Mesenchymal stem cell (in vitro differentiated cells and primary cell): Measurements from ENCODE around the gene SFPQ.

Source experiments
- DNase-seq: peaks from one replicate; pipeline ENCODE4 v3.0.0-alpha.2; 2013
- H2AFZ ChIP-seq: one replicate; pipeline ENCODE4 v1.6.1; 2013; ENCODE audit warnings: low read depth, mild to moderate bottlenecking, control low read depth, inconsistent platforms, low read length, moderate library complexity
- H2AK5ac ChIP-seq: 2 replicates; pipeline ENCODE4 v1.6.1; 2013; ENCODE audit warnings: low read length, moderate library complexity, mild to moderate bottlenecking, inconsistent platforms; ENCODE audit not compliant: severe bottlenecking
- H2BK120ac ChIP-seq: one replicate; pipeline ENCODE4 v1.6.1; 2013; ENCODE audit warnings: low read depth, mild to moderate bottlenecking, inconsistent platforms, low read length, moderate library complexity
- H2BK12ac ChIP-seq, 2 experiments: one replicate each; pipeline ENCODE4 v1.6.1; 2013; ENCODE audit warnings: inconsistent platforms in 2 of 2, low read length in 2 of 2, mild to moderate bottlenecking in 2 of 2, moderate library complexity in 2 of 2, control low read depth in 1 of 2
- H2BK15ac ChIP-seq: one replicate; pipeline ENCODE4 v1.6.1; 2013; ENCODE audit warnings: mild to moderate bottlenecking, low read depth, inconsistent platforms; ENCODE audit not compliant: poor library complexity, severe bottlenecking
- H2BK5ac ChIP-seq: 2 replicates; pipeline ENCODE4 v1.6.1; 2013; ENCODE audit warnings: low read depth, mild to moderate bottlenecking, low read length, control low read depth, inconsistent platforms; ENCODE audit not compliant: poor library complexity, severe bottlenecking
- H3K14ac ChIP-seq, 2 experiments: one replicate each; pipeline ENCODE4 v1.6.1; 2013; ENCODE audit warnings: inconsistent platforms in 2 of 2, low read length in 2 of 2, control low read depth in 1 of 2, mild to moderate bottlenecking in 1 of 2, moderate library complexity in 1 of 2
- H3K18ac ChIP-seq, 2 experiments: one replicate each; pipeline ENCODE4 v1.6.1; 2013; ENCODE audit warnings: inconsistent platforms in 2 of 2, low read length in 2 of 2, control low read depth in 1 of 2, low read depth in 1 of 2, mild to moderate bottlenecking in 1 of 2
- H3K23ac ChIP-seq, 2 experiments: one replicate each; pipeline ENCODE4 v1.6.1; 2013; ENCODE audit warnings: inconsistent platforms in 2 of 2, low read length in 2 of 2, mild to moderate bottlenecking in 2 of 2, moderate library complexity in 2 of 2, control low read depth in 1 of 2
- H3K27ac ChIP-seq: 2 replicates; pipeline ENCODE4 v1.5.1; 2013; ENCODE audit warnings: mild to moderate bottlenecking, moderate library complexity, low read length, control low read depth, inconsistent platforms; ENCODE audit not compliant: poor library complexity, severe bottlenecking
- H3K27me3 ChIP-seq, 2 experiments: 2 replicates each; pipeline versions ENCODE4 v1.6.1 to v1.7.0; 2013; ENCODE audit warnings: low read length in 2 of 2, mild to moderate bottlenecking in 2 of 2, moderate library complexity in 2 of 2, control low read depth in 1 of 2, inconsistent platforms in 1 of 2; ENCODE audit not compliant: control insufficient read depth in 1 of 2, insufficient read depth in 1 of 2
- H3K36me3 ChIP-seq, 2 experiments: 2 replicates each; pipeline versions ENCODE4 v1.6.1 to v1.7.0; 2013; ENCODE audit warnings: low read length in 2 of 2, control low read depth in 1 of 2, inconsistent platforms in 1 of 2, low read depth in 1 of 2, mild to moderate bottlenecking in 1 of 2; ENCODE audit not compliant: insufficient read depth in 2 of 2, control insufficient read depth in 1 of 2
- H3K4ac ChIP-seq, 2 experiments: one replicate each; pipeline ENCODE4 v1.6.1; 2013; ENCODE audit warnings: inconsistent platforms in 2 of 2, low read length in 2 of 2, mild to moderate bottlenecking in 2 of 2, moderate library complexity in 2 of 2, control low read depth in 1 of 2, low read depth in 1 of 2
- H3K4me1 ChIP-seq: 2 replicates; pipeline ENCODE4 v1.6.1; 2013; ENCODE audit warnings: low read depth, low read length, control low read depth; ENCODE audit not compliant: control insufficient read depth, insufficient read depth
- H3K4me2 ChIP-seq: 2 replicates; pipeline ENCODE4 v1.6.1; 2013; ENCODE audit warnings: low read length, mild to moderate bottlenecking, inconsistent platforms; ENCODE audit not compliant: poor library complexity, severe bottlenecking
- H3K4me3 ChIP-seq, 2 experiments: 2 replicates each; pipeline versions ENCODE4 v1.5.1 to v1.7.0; 2013; ENCODE audit warnings: low read length in 2 of 2, mild to moderate bottlenecking in 2 of 2, control low read depth in 1 of 2, low read depth in 1 of 2; ENCODE audit not compliant: insufficient read depth in 1 of 2
- H3K79me1 ChIP-seq: replicated peaks from 2 replicates; pipeline ENCODE4 v1.6.1; 2013; ENCODE audit warnings: mild to moderate bottlenecking, control low read depth, low read length, inconsistent platforms; ENCODE audit not compliant: poor library complexity, severe bottlenecking
- H3K9ac ChIP-seq: 2 replicates; pipeline ENCODE4 v1.7.0; 2013; ENCODE audit warnings: mild to moderate bottlenecking, low read length, moderate library complexity
- H3K9me3 ChIP-seq: 2 replicates; pipeline ENCODE4 v1.7.0; 2013; ENCODE audit warnings: mild to moderate bottlenecking, low read length; ENCODE audit not compliant: control insufficient read depth
- H4K8ac ChIP-seq: one replicate; pipeline ENCODE4 v1.6.1; 2013; ENCODE audit warnings: inconsistent platforms, mild to moderate bottlenecking, low read length, moderate library complexity
- H4K91ac ChIP-seq: one replicate; pipeline ENCODE4 v1.6.1; 2013; ENCODE audit warnings: mild to moderate bottlenecking, low read length, inconsistent platforms
- WGBS: methylation state at CpG from one replicate; pipeline ENCODE4 v1.1.7; 2013; ENCODE audit warnings: mixed read lengths; 5-methylcytosine and 5-hydroxymethylcytosine counted together

SFPQ gene

DNA sequence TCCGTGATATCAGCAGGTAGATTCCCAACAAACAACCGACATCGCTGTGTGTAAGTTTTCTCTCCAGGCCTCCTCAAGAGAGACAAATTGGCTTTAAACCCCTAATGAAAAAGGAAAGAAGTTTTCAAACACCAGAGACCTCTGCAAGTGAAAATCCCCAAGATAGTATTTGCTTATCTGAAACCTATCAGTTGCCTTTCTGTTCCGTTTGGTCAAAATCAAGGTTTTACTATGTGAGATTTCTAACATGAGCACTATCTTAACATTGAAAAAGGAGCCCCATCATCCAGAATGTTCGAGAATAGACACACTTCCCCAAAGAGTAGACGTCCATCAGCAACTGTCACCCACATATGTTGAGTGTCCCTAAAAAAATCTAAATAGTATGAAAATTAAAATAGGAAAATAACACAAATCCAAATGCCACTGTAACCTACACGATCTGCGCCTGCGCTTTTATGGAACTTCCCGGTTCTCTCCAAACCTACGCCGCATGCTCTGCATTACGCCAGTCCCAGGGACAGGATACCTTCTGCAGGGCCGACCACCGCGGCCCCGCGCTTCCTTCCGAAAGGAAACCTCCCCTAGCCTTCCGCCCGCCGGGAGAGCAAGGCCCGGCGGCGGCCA is 1.4 kb downstream of the SFPQ start:
- Histone ChIP-seq H2AFZ (no peak overlapping the region), H3K4ac (no peak overlapping the region), H3K4me3 (peak overlapping the region; percentile 92 to 99), H3K27ac (no peak overlapping the region), H3K14ac (no peak overlapping the region), H2BK12ac (no peak overlapping the region), H3K4me1 (peaks cover 12% of the 10 kb centered on the region), H4K8ac (no peak overlapping the region), H3K4me2 (peak overlapping the region; percentile 87), H3K79me1 (no peaks in the 10 kb centered on the region), H3K36me3 (peaks cover 20 to 52% of the 10 kb centered on the region in 2 experiments), H4K91ac (no peak overlapping the region), H2BK5ac (no peak overlapping the region), H3K23ac (no peak overlapping the region), H3K18ac (no peak overlapping the region), H3K9me3 (no peaks in the 10 kb centered on the region), H3K27me3 (no peaks in the 10 kb centered on the region), H2AK5ac (no peak overlapping the region), H3K9ac (peak overlapping the region; percentile 94), H2BK15ac (no peak overlapping the region), H2BK120ac (no peak overlapping the region)
- WGBS = under 1% methylated on average over 23 of the region's 25 CpGs
- no peak for DNase-seq

GRCh38 chr1:35190784-35191183 is 2.2 kb downstream of the SFPQ start:
- Histone ChIP-seq H4K8ac (no peak overlapping the region), H3K27ac (no peak overlapping the region), H3K27me3 (no peaks in the 10 kb centered on the region), H3K4ac (no peak overlapping the region), H2BK120ac (no peak overlapping the region), H3K36me3 (peaks cover 20 to 60% of the 10 kb centered on the region in 2 experiments), H3K18ac (no peak overlapping the region), H3K4me2 (peak overlapping the region; percentile 87), H4K91ac (no peak overlapping the region), H3K79me1 (no peaks in the 10 kb centered on the region), H3K4me1 (peaks cover 12% of the 10 kb centered on the region), H3K23ac (peak overlapping the region in 1 of 2 experiments; percentile 59), H2BK12ac (no peak overlapping the region), H3K14ac (no peak overlapping the region), H2AK5ac (no peak overlapping the region), H3K4me3 (peak overlapping the region; percentile 50 to 92), H2BK15ac (no peak overlapping the region), H3K9me3 (no peaks in the 10 kb centered on the region), H2AFZ (no peak overlapping the region), H3K9ac (peak overlapping the region; percentile 94), H2BK5ac (no peak overlapping the region)
- WGBS = 46% methylated on average over 6 of the region's 6 CpGs
- DNase-seq = no peak

DNA sequence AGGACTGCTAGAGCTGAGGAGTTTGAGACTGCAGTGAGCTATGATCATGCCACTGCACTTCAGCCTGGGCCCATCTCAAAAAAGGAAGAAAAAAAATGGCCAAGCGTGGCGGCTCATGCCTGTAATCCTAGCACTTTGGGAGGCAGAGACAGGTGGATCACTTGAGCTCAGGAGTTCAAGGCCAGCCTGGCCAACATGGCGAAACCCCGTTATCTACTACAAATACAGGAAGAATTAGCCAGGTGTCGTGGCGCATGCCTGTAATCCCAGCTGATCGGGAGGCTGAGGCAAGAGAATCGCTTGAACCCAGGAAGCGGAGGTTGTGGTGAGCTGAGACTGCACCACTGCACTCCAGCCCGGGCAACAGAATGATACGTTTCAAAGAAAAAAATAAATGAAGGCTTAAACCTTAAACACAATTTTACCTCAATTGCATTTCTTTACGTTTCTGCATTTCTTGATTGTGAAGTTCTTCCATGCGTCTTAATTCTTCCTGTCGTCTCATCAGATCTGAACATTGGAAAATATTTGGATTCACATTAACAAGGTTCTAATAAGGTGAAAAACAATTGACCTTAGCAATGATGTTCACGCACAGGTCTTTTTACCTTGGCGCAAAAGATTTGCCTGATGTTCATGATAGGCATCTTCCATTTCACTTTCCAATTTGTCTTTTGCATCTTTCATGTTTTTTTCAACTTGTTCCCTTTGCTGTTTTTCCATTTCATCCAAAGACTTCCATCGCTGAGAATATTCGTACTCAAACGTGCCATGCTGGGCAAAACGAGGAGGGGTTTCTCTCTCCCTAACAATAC is 4.2 kb downstream of the SFPQ start:
- H3K4ac ChIP-seq = no peak overlapping the region
- H3K23ac ChIP-seq = no peak overlapping the region
- no peak overlapping the region for H3K4me2 ChIP-seq
- no peak overlapping the region for H3K27ac ChIP-seq
- H3K14ac ChIP-seq = no peak overlapping the region
- H4K91ac ChIP-seq = no peak overlapping the region
- no peaks in the 10 kb centered on the region for H3K27me3 ChIP-seq
- no peak for DNase-seq
- H2AFZ ChIP-seq = no peak overlapping the region
- no peaks in the 10 kb centered on the region for H3K9me3 ChIP-seq
- no peak overlapping the region for H3K18ac ChIP-seq
- no peak overlapping the region for H2BK15ac ChIP-seq
- no peak overlapping the region for H2BK5ac ChIP-seq
- H2BK12ac ChIP-seq = no peak overlapping the region
- peak overlapping the region; percentile 94 for H3K9ac ChIP-seq
- H3K79me1 ChIP-seq = no peaks in the 10 kb centered on the region
- H2AK5ac ChIP-seq = no peak overlapping the region
- peaks cover 14% of the 10 kb centered on the region for H3K4me1 ChIP-seq
- 96% methylated on average over 20 of the region's 20 CpGs for WGBS
- peaks cover 23 to 80% of the 10 kb centered on the region in 2 experiments for H3K36me3 ChIP-seq
- no peak overlapping the region for H4K8ac ChIP-seq
- peak overlapping the region in 1 of 2 experiments; percentile 92 for H3K4me3 ChIP-seq
- no peak overlapping the region for H2BK120ac ChIP-seq

- Histone ChIP-seq H3K4me2 (no peak overlapping the region), H3K4ac (no peak overlapping the region), H3K79me1 (no peaks in the 10 kb centered on the region), H2BK12ac (no peak overlapping the region), H4K91ac (no peak overlapping the region), H3K23ac (no peak overlapping the region), H3K4me3 (no peak overlapping the region), H2BK15ac (no peak overlapping the region), H3K27me3 (no peaks in the 10 kb centered on the region), H3K18ac (no peak overlapping the region), H3K27ac (no peak overlapping the region), H3K14ac (no peak overlapping the region), H3K9me3 (no peaks in the 10 kb centered on the region), H3K36me3 (peaks cover 23 to 89% of the 10 kb centered on the region in 2 experiments), H2AFZ (no peak overlapping the region), H2AK5ac (no peak overlapping the region), H2BK5ac (no peak overlapping the region), H2BK120ac (no peak overlapping the region), H3K4me1 (peaks cover 14% of the 10 kb centered on the region), H4K8ac (no peak overlapping the region), H3K9ac (peak overlapping the region; percentile 18)
- DNase-seq = no peak
- WGBS = 90% methylated on average over 7 of the region's 7 CpGs
Observed at GRCh38 chr1:35187816-35188342, 5.1 kb downstream of the SFPQ start.
